B cell (primary cell): ENCODE data around the gene NFIB.

Experiments
- CTCF ChIP-seq: fragments of 200-600 bp; IDR thresholded peaks from one replicate; pipeline ENCODE4 v1.8.0; 2022; ENCODE audit warnings: antibody characterized with exemption, mild to moderate bottlenecking
- EZH2 ChIP-seq: IDR thresholded peaks from 2 replicates; pipeline ENCODE4 v1.6.1; 2012; ENCODE audit warnings: borderline replicate concordance, low read depth, mild to moderate bottlenecking, moderate library complexity, low read length; ENCODE audit not compliant: insufficient read depth, poor library complexity, severe bottlenecking

- no peak for TF ChIP-seq CTCF
- no peak for TF ChIP-seq EZH2
These were observed 51.1 kb downstream of the NFIB start for GRCh38 chr9:14262827-14263226.
